ENCODE data around the gene SEC62. TPM values are rescaled to one million over a fixed set of nuclear protein-coding genes. Genes with fewer than 3 reads are reported as not detected.

SEC62 gene
- total RNA-seq, 1 donor from 2014 or later = 68.9 TPM

Other genes starting within 250 kb of the SEC62 start
- 2.7 and 4.1 TPM in 2 replicates for gene TERC, start 201.7 kb upstream of the SEC62 start, total RNA-seq
- 0.45 and 0.61 TPM in 2 replicates for gene ACTRT3, start 197.2 kb upstream of the SEC62 start, total RNA-seq
- gene MYNN, start 193.4 kb upstream of the SEC62 start, total RNA-seq = 15.7 and 18.0 TPM in 2 replicates
- gene LRRIQ4, start 153.9 kb upstream of the SEC62 start, total RNA-seq = 0.16 TPM in 1 of 2 replicates, not detected in the other
- gene LRRC34, start 153.9 kb upstream of the SEC62 start, total RNA-seq = 4.5 and 5.1 TPM in 2 replicates
- gene LRRC31, start 96.9 kb upstream of the SEC62 start, total RNA-seq = not detected in 2 replicates
- not detected in 2 replicates for gene SAMD7, start 55.2 kb upstream of the SEC62 start, total RNA-seq
- gene GPR160, start 71.2 kb downstream of the SEC62 start, total RNA-seq = 9.5 and 9.6 TPM in 2 replicates
- 56.0 and 68.9 TPM in 2 replicates for gene PHC3, start 214.9 kb downstream of the SEC62 start, total RNA-seq